Activated T-helper 1 cell treated with anti-CD3 and anti-CD28 coated beads, Interleukin-12 subunit alpha, Interleukin-12 subunit beta, Interleukin-2, Interleukin-4 antibody, amounts not matched to agents 30 ng/mL and 10 ng/mL and 1 ng/mL, durations not matched to agents 14 hours and 24 hours and 36 hours (primary cell): ENCODE measurements around the gene COL26A1. TPM values are rescaled to one million over a fixed set of nuclear protein-coding genes. Genes with fewer than 3 reads are reported as not detected.
"Not testable (repeated sequence)": the region's sequence is repeated elsewhere in the genome, so short reads cannot be mapped to it uniquely, and the experiment has no call there.

ENCODE experiments used
- DNase-seq: peaks from one replicate; pipeline ENCODE4 v3.0.0; 2021; ENCODE audit warnings: low spot score
- H3K27ac Mint-ChIP-seq: one replicate; pipeline ENCODE4 v1.8.0; 2021; ENCODE audit warnings: mild to moderate bottlenecking, mixed read lengths
- H3K27me3 Mint-ChIP-seq: one replicate; pipeline ENCODE4 v1.8.0; 2022; ENCODE audit warnings: mild to moderate bottlenecking, moderate library complexity, mixed read lengths; ENCODE audit not compliant: insufficient read depth
- H3K36me3 Mint-ChIP-seq: one replicate; pipeline ENCODE4 v1.8.0; 2021; ENCODE audit warnings: low read depth, mixed read lengths
- H3K4me1 Mint-ChIP-seq: one replicate; pipeline ENCODE4 v1.8.0; 2021; ENCODE audit warnings: low read depth, mixed read lengths
- H3K4me3 Mint-ChIP-seq: one replicate; pipeline ENCODE4 v1.8.0; 2021; ENCODE audit warnings: mild to moderate bottlenecking, moderate library complexity, mixed read lengths
- H3K9me3 Mint-ChIP-seq: one replicate; pipeline ENCODE4 v1.8.0; 2021; ENCODE audit warnings: mixed read lengths
- intact Hi-C: fragments of 100-400 bp; cut with micrococcal nuclease; formaldehyde crosslinking; loops from one replicate; pipeline ENCODE4 v1.15.1; 2024
- total RNA-seq: library from RNA; stranded (reverse); gene quantifications from 2 replicates; pipeline ENCODE4 v1.2.3, GENCODE V29; 2022

COL26A1 gene
- total RNA-seq, 1 donor from 2014 or later = not detected

GRCh38 chr7:101553771-101554445 is 191.2 kb downstream of the COL26A1 start:
- intact Hi-C loops = no loop called here
- Mint-ChIP-seq H3K9me3 (no peaks in the 10 kb centered on the region), H3K4me3 (no peak overlapping the region), H3K36me3 (no peaks in the 10 kb centered on the region), H3K27me3 (no peaks in the 10 kb centered on the region), H3K4me1 (no peaks in the 10 kb centered on the region), H3K27ac (no peak overlapping the region)
- DNase-seq = no peak

DNA sequence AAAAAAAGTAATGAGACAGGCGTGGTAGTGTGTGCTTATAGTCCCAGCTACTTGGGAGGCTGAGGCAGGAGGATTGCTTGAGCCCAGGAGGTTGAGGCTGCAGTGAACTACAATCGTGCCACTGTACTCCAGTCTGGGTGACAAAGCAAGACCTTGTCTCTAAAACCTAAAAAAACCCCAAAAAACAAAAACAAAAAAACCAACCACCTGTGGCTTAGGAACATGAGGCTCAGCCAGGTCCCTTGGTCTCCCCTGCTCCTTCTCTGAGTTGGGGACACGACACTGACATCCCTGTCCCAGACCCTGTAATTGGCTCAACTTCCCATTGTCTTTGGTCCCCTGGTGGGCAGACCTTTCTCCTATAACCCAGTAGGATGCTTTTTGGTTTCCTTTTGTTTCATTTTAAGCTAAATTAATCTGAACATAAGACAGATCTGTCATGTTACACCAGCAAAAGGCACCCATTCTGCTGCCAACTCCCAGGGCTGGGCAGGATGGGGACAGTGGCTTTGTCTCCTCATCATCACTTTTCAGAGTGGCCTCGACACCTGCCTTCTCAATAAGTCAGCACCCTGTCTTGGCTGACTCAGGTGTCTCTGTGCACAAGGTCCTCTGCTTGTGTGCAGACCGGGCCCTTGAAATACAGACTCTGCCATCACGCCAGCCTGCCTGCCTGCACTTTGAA is 192.1 kb downstream of the COL26A1 start:
- no peak overlapping the region for H3K27ac Mint-ChIP-seq
- H3K4me3 Mint-ChIP-seq = no peak overlapping the region
- no peak for DNase-seq
- H3K27me3 Mint-ChIP-seq = no peaks in the 10 kb centered on the region
- intact Hi-C loops = no loop called here
- H3K36me3 Mint-ChIP-seq = no peaks in the 10 kb centered on the region
- no peaks in the 10 kb centered on the region for H3K4me1 Mint-ChIP-seq
- no peaks in the 10 kb centered on the region for H3K9me3 Mint-ChIP-seq

GRCh38 chr7:101555269-101555920 is 192.7 kb downstream of the COL26A1 start:
- intact Hi-C loops = no loop called here
- no peak overlapping the region for H3K4me3 Mint-ChIP-seq
- H3K27me3 Mint-ChIP-seq = no peaks in the 10 kb centered on the region
- H3K36me3 Mint-ChIP-seq = no peaks in the 10 kb centered on the region
- no peak for DNase-seq
- no peak overlapping the region for H3K27ac Mint-ChIP-seq
- H3K4me1 Mint-ChIP-seq = no peaks in the 10 kb centered on the region
- H3K9me3 Mint-ChIP-seq = no peaks in the 10 kb centered on the region

DNA sequence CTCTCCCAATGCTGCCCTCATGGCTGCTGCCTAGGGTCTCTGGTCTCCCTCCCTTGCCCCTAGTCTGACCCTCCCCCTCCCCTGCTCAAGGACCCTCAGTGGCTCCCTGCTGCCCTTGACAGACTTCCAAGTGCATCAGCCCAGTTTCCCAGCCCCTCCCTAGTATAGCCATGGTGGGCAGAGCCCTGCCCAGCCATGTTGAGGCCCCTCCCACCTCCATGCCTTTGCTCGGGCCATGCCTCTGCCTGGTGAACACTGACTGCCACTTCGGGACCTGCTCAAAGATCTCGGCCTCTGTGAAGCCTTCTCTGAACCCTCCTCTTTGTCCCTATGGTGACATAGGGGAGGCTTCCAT is 193.2 kb downstream of the COL26A1 start:
- intact Hi-C loops = no loop called here
- Mint-ChIP-seq H3K4me3 (no peak overlapping the region), H3K27ac (no peak overlapping the region), H3K4me1 (no peaks in the 10 kb centered on the region), H3K36me3 (no peaks in the 10 kb centered on the region), H3K27me3 (peaks cover 2% of the 10 kb centered on the region), H3K9me3 (no peaks in the 10 kb centered on the region)
- no peak for DNase-seq

DNA sequence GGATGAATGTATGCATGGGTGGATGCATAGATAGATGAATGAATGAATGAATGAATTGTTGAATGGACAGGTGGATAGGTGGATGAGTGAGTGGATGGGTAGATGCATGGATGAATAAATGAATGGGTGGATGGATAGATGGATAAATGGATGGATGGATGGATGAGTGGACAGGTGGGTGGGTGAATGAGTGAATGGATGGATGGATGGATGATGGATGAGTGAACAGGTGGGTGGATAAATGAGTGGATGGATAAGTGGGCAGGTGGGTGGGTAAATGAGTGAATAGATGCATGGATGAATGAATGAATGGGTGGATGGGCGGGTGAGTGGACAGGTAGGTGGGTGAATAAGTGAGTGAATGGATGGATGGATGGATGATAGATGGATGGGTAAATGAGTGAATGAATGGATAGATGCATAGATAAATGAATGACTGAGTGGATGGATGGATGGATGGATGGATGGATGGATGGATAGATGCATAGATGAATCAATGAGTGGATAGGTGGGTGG is 193.8 kb downstream of the COL26A1 start:
- Mint-ChIP-seq H3K4me3 (no peak overlapping the region), H3K36me3 (no peaks in the 10 kb centered on the region), H3K27me3 (peaks cover 2% of the 10 kb centered on the region), H3K27ac (no peak overlapping the region), H3K4me1 (no peaks in the 10 kb centered on the region), H3K9me3 (no peaks in the 10 kb centered on the region)
- DNase-seq = no peak
- intact Hi-C loops = no loop called here

DNA sequence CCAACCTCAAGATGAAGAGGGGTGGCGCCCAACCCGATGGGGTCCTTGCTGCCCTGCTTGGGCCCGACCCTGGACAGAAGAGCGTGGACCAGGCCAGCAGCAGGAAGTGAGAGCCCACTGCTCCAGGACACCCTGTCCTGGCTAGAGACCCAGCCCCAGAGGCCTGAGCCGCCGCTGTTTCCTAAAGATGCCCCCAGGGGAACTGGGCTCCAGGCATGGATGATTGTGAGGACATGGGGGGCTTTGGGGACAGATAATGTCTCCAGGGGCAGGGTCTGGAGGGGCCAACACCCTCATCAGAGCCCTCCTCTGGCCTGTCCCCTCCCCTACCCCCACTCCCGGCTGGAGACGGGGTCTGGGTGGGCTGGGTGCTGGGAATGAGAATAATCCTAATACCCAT is 194.7 kb downstream of the COL26A1 start:
- Mint-ChIP-seq H3K4me3 (no peak overlapping the region), H3K27me3 (peaks cover 2% of the 10 kb centered on the region), H3K9me3 (no peaks in the 10 kb centered on the region), H3K27ac (no peak overlapping the region), H3K4me1 (no peaks in the 10 kb centered on the region), H3K36me3 (no peaks in the 10 kb centered on the region)
- DNase-seq = no peak
- intact Hi-C loops = no loop called here

GRCh38 chr7:101557978-101558741 is 195.5 kb downstream of the COL26A1 start:
- no peak overlapping the region for H3K27ac Mint-ChIP-seq
- no peak overlapping the region for H3K4me3 Mint-ChIP-seq
- intact Hi-C loops = no loop called here
- no peaks in the 10 kb centered on the region for H3K9me3 Mint-ChIP-seq
- DNase-seq = no peak
- peaks cover 2% of the 10 kb centered on the region for H3K27me3 Mint-ChIP-seq
- H3K36me3 Mint-ChIP-seq = no peaks in the 10 kb centered on the region
- H3K4me1 Mint-ChIP-seq = no peaks in the 10 kb centered on the region

DNA sequence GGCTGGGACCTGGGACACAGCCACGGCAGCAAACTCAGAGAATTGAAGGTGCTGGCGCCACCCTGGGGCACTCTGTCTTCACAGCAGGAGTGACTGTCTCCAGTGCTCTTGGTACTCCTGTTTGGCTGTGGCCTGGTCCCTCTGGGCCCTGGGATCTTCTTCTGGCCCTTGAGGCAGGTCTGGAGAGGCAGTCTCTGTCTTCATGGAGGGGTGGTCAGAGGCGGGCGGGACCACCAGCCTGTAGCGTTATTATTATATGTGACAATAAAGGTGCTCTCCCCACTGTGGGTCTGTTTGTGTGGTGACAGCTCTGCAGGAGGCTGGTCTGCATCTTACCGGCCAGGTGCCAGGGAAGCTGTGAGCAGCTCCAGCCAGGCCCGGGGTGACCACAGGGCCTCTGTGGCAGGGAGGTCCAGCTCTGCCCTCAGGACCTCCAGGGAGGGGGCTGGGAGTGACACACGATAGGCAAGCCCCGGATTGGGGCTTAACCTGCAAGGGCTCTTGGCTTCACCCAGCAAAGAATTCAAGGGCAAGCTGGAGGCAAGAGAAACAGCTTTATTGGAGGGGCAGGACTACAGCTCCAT is 196.2 kb downstream of the COL26A1 start:
- H3K27ac Mint-ChIP-seq = no peak overlapping the region
- no peaks in the 10 kb centered on the region for H3K4me1 Mint-ChIP-seq
- H3K36me3 Mint-ChIP-seq = no peaks in the 10 kb centered on the region
- no peak for DNase-seq
- peaks cover 2% of the 10 kb centered on the region for H3K27me3 Mint-ChIP-seq
- intact Hi-C loops = no loop called here
- no peaks in the 10 kb centered on the region for H3K9me3 Mint-ChIP-seq
- H3K4me3 Mint-ChIP-seq = no peak overlapping the region

GRCh38 chr7:101559586-101559985 is 196.9 kb downstream of the COL26A1 start:
- Mint-ChIP-seq H3K4me3 (no peak overlapping the region), H3K4me1 (no peaks in the 10 kb centered on the region), H3K27ac (no peak overlapping the region), H3K9me3 (no peaks in the 10 kb centered on the region), H3K27me3 (peaks cover 2% of the 10 kb centered on the region), H3K36me3 (no peaks in the 10 kb centered on the region)
- no peak for DNase-seq
- intact Hi-C loops = no loop called here

GRCh38 chr7:101560021-101560420 is 197.3 kb downstream of the COL26A1 start:
- H3K27ac Mint-ChIP-seq, intact Hi-C loops, H3K27me3 Mint-ChIP-seq, H3K4me3 Mint-ChIP-seq, H3K36me3 Mint-ChIP-seq, H3K4me1 Mint-ChIP-seq, DNase-seq, H3K9me3 Mint-ChIP-seq: not testable (repeated sequence)

DNA sequence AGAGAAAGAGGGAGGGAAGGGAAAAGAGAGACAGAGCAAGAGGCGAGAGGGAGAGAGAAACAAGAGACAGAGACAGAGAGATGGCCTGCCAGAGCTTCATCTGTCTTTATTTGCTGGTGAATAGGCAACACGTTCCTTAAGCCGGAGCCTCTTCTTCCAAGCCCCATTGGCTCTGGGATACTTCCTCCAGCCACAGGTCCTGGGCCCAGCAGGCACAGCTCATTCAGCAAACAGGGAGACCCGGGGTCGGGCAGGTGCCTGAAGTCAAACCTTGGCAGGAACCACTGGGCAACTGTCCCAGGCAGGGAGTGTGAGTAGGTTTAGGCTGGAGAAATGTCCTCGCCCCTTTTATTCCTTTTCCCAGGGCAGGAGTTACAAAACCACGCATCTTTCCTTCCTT is 198.2 kb downstream of the COL26A1 start:
- peaks cover 2% of the 10 kb centered on the region for H3K27me3 Mint-ChIP-seq
- no peaks in the 10 kb centered on the region for H3K9me3 Mint-ChIP-seq
- H3K27ac Mint-ChIP-seq = no peak overlapping the region
- H3K36me3 Mint-ChIP-seq = no peaks in the 10 kb centered on the region
- no peak overlapping the region for H3K4me3 Mint-ChIP-seq
- no peaks in the 10 kb centered on the region for H3K4me1 Mint-ChIP-seq
- intact Hi-C loops = no loop called here
- no peak for DNase-seq

DNA sequence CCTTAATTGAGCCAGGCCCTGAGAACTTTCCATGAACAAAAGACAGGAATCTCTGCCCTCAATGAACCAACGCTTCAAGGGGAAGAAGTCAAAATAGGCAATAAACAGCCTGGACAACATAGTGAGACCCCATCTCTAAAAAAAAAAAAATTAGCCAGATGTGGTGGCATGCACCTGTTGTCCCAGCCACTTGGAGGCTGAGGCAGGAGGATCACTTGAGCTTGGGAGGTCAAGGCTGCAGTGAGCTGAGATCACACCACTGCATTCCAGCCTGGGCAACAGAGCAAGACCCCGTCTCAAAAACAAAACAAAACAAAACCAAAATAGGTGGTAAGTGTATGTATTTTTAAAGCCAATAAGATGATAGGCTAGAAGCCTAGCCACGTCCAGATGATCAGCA is 198.6 kb downstream of the COL26A1 start:
- H3K9me3 Mint-ChIP-seq, DNase-seq, H3K4me1 Mint-ChIP-seq, H3K4me3 Mint-ChIP-seq, H3K36me3 Mint-ChIP-seq, intact Hi-C loops, H3K27me3 Mint-ChIP-seq, H3K27ac Mint-ChIP-seq: not testable (repeated sequence)
